HL-60 (cell line): ENCODE data around the gene CMTM5.

Experiments
- DNase-seq, 2 experiments: peaks; one replicate each; pipeline ENCODE4 v3.0.0-alpha.2; 2010 to 2020; ENCODE audit warnings: low read depth in 1 of 2, low spot score in 1 of 2
- H3K27ac ChIP-seq: fragments of 250-450 bp; sonication (Bioruptor Pico); replicated peaks from 2 replicates; pipeline ENCODE4 v1.5.1; 2020; ENCODE audit warnings: mild to moderate bottlenecking, moderate library complexity
- H3K27me3 ChIP-seq: fragments of 250-450 bp; sonication (Bioruptor Pico); 2 replicates; pipeline ENCODE4 v1.5.1; 2021; ENCODE audit warnings: mild to moderate bottlenecking, moderate library complexity; ENCODE audit not compliant: insufficient read depth, poor library complexity, severe bottlenecking
- H3K4me3 ChIP-seq: replicated peaks from 2 replicates; pipeline ENCODE4 v1.5.1; 2011; ENCODE audit warnings: mild to moderate bottlenecking, control low read depth, low read length; ENCODE audit not compliant: insufficient read depth
- CTCF ChIP-seq: IDR thresholded peaks from one replicate; pipeline ENCODE4 v1.5.1; 2011; ENCODE audit warnings: low read length, control low read depth, inconsistent platforms; ENCODE audit not compliant: insufficient read depth
- GABPA ChIP-seq: IDR thresholded peaks from 2 replicates; pipeline ENCODE4 v1.6.1; 2012; ENCODE audit warnings: low read depth
- POLR2AphosphoS5 ChIP-seq: IDR thresholded peaks from 2 replicates; pipeline ENCODE4 v1.6.1; 2012; ENCODE audit warnings: low read depth
- REST ChIP-seq: IDR thresholded peaks from 2 replicates; pipeline ENCODE4 v1.6.1; 2012; ENCODE audit warnings: low read depth; ENCODE audit not compliant: insufficient replicate concordance
- SPI1 ChIP-seq: IDR thresholded peaks from 2 replicates; pipeline ENCODE4 v1.6.1; 2012; ENCODE audit warnings: low read depth, mild to moderate bottlenecking, borderline replicate concordance

CMTM5 gene

GRCh38 chr14:23349156-23349845, 27.5 kb upstream of the CMTM5 start:
- no peak for TF ChIP-seq REST
- TF ChIP-seq CTCF, result no peak
- no peak for TF ChIP-seq SPI1
- no peak for TF ChIP-seq GABPA
- no peak for TF ChIP-seq POLR2AphosphoS5
- Histone ChIP-seq H3K4me3 (no peak overlapping the region), H3K27me3 (peaks cover 34% of the 10 kb centered on the region), H3K27ac (no peak overlapping the region)
- no peak for DNase-seq

DNA sequence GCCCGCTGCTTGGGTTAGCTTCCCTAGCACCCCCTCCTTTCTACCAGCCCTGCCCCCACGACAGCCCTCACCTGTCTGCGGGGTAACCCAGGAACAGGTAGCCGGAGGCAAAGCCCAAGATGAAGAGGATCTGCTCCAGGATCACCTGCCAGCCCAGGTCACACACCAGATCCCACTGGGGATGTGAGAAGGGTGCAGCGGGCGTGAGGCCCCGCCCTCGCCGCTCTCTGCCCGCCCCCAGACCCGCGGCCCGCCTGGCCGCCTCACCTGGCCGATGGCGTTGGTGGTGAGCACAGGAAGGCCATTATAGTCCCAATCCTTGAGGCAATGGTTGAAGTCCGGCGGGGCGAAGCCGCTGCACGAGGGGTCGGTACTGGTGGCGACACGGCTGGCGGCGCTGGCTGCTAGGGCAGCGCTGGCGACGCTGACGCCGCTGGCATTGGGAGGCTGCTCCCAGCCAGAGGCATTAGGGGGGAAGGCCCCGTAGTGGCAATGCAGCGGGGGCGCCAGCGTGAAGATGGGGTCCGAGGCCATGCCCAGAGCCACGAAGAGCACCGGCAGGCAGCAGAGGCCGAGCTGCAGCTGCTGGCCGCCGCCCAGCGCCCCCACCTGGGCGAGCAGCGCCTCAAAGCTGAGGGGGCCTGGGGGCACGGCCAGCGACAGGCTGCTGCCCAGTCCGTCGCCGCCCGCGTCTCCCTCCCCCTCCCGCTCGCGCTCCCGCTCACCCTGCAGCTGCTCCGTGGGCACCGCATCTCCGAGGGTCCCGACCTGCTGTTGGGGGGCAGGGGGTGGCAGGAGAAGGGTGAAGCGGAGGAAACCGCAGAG, 25.0 kb upstream of the CMTM5 start:
- Histone ChIP-seq H3K27ac (no peak overlapping the region), H3K27me3 (peaks cover 46% of the 10 kb centered on the region), H3K4me3 (no peak overlapping the region)
- no peak for TF ChIP-seq GABPA
- no peak for TF ChIP-seq SPI1
- TF ChIP-seq CTCF, result no peak
- TF ChIP-seq REST, result no peak
- no peak for TF ChIP-seq POLR2AphosphoS5
- DNase-seq, result no peak

GRCh38 chr14:23352506-23353432, 24.1 kb upstream of the CMTM5 start, which contains the start of gene SLC22A17:
TSS of gene SLC22A17 (minus strand) at chr14:23352887.
- no peak within 1 kb of the TSS for H3K4me3 ChIP-seq
- H3K27ac ChIP-seq, result no peak within 1 kb of the TSS
- DNase-seq, result no peak
- TF ChIP-seq GABPA (no peak), REST (no peak), POLR2AphosphoS5 (no peak), SPI1 (no peak), CTCF (no peak)
- peaks cover 46% of the 10 kb centered on the region for H3K27me3 ChIP-seq
